ENCODE measurements around the gene ITGA3. TPM values are rescaled to one million over a fixed set of nuclear protein-coding genes. Genes with fewer than 3 reads are reported as not detected.

The ITGA3 gene
- total and polyA plus RNA-seq, 5 donors: 21.5 to 32.9 (median 26.2) TPM

DNA sequence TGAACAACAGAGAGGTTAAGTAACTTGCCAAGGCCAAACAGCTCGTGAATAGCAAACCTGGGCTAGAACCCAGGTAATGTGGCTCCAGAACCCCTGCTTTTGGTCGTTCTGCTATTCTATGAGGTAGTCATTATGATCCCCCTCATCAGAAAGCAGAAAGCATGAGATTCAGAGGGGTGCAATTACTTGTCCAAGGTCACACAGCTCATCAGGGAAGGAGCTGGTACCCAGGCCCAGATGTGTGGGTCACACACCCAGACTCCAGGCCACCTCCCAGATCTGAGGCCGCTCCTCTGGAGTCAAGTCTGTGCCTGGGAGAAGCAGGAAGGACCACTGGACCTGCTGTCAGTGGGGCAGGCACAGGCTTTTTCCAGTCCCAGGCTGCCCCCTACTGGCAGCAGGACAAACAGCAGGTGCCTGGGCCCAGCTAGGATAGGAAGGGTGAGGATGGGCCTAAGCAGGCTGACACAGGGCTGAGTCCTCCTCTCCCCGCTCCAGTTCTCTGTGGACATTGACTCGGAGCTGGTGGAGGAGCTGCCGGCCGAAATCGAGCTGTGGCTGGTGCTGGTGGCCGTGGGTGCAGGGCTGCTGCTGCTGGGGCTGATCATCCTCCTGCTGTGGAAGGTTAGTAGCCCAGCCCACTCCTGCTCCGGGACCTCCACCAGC is 31.5 kb downstream of the ITGA3 start:
- Histone ChIP-seq H3K27me3 (ENCODE audit: control insufficient read depth, insufficient read depth) (no peaks in the 10 kb centered on the region), H3K4me3 (ENCODE audit: low read length) (no peak overlapping the region), H3K4me1 (ENCODE audit: control insufficient read depth, insufficient read depth, low read length) (no peaks in the 10 kb centered on the region), H3K9me3 (ENCODE audit: control insufficient read depth, low read length) (no peaks in the 10 kb centered on the region), H3K27ac (ENCODE audit: low read length) (no peak overlapping the region)
- 40% methylated on average over 10 of the region's 10 CpGs for WGBS
- DNase-seq (peak; percentile 73 to 88 (median 85)), ATAC-seq (peak; percentile 80 to 88)
- intact Hi-C loops (cut with DNase I): loop anchor here in 3 of 4 donors (2.0 to 10.0 kb wide), 2 partner anchors 61 to 223 kb away; no protein-coding TSS in a partner anchor

DNA sequence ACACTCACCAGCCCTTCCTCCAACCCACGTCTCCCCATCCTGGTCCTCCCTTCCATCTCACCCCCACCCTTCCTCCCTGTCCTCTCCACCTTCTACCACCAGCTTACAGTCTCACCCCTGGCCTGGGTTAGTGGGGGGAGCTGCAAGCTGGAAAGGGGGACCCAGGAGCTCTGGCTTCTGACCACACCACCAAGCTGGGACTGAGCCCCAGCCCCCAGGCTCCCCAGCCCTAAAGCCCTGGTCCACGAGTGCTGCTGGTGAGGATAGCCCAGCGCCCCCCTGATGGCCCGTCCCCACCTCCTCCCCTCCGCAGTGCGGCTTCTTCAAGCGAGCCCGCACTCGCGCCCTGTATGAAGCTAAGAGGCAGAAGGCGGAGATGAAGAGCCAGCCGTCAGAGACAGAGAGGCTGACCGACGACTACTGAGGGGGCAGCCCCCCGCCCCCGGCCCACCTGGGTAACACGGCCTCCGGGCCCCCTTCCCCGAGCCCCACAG is 32.0 kb downstream of the ITGA3 start:
- intact Hi-C loops (cut with DNase I): loop anchor here in 3 of 4 donors (2.0 to 10.0 kb wide), 2 partner anchors 61 to 223 kb away; no protein-coding TSS in a partner anchor
- H3K4me3 ChIP-seq (ENCODE audit: low read length): no peak overlapping the region
- H3K9me3 ChIP-seq (ENCODE audit: control insufficient read depth, low read length): no peaks in the 10 kb centered on the region
- H3K27ac ChIP-seq (ENCODE audit: low read length): no peak overlapping the region
- DNase-seq (no peak), ATAC-seq (peak; percentile 15 to 30)
- no peaks in the 10 kb centered on the region for H3K4me1 ChIP-seq (ENCODE audit: control insufficient read depth, insufficient read depth, low read length)
- no peaks in the 10 kb centered on the region for H3K27me3 ChIP-seq (ENCODE audit: control insufficient read depth, insufficient read depth)
- WGBS: 88% methylated on average over 19 of the region's 19 CpGs

GRCh38 chr17:50088952-50089825 is 33.3 kb downstream of the ITGA3 start:
- no peak for ATAC-seq
- DNase-seq: no peak
- no peaks in the 10 kb centered on the region for H3K27me3 ChIP-seq (ENCODE audit: control insufficient read depth, insufficient read depth)
- H3K9me3 ChIP-seq (ENCODE audit: control insufficient read depth, low read length): no peaks in the 10 kb centered on the region
- H3K4me1 ChIP-seq (ENCODE audit: control insufficient read depth, insufficient read depth, low read length): no peaks in the 10 kb centered on the region
- H3K4me3 ChIP-seq (ENCODE audit: low read length): no peak overlapping the region
- intact Hi-C loops (cut with DNase I): loop anchor here in 1 of 4 donors (2.0 to 10.0 kb wide), 2 partner anchors 62 to 224 kb away; no protein-coding TSS in a partner anchor
- no peak overlapping the region for H3K27ac ChIP-seq (ENCODE audit: low read length)
- WGBS: 79% methylated on average over 25 of the region's 25 CpGs

DNA sequence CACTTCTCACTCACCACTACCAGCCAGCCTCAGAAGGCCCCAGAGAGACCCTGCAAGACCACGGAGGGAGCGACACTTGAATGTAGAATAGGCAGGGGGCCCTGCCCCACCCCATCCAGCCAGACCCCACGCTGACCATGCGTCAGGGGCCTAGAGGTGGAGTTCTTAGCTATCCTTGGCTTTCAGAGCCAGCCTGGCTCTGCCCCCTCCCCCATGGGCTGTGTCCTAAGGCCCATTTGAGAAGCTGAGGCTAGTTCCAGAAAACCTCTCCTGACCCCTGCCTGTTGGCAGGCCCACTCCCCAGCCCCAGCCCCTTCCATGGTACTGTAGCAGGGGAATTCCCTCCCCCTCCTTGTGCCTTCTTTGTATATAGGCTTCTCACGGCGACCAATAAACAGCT is 34.2 kb downstream of the ITGA3 start:
- no peaks in the 10 kb centered on the region for H3K9me3 ChIP-seq (ENCODE audit: control insufficient read depth, low read length)
- no peak overlapping the region for H3K27ac ChIP-seq (ENCODE audit: low read length)
- no peak for DNase-seq
- H3K4me1 ChIP-seq (ENCODE audit: control insufficient read depth, insufficient read depth, low read length): no peaks in the 10 kb centered on the region
- ATAC-seq: no peak
- H3K27me3 ChIP-seq (ENCODE audit: control insufficient read depth, insufficient read depth): no peaks in the 10 kb centered on the region
- intact Hi-C loops (cut with DNase I): loop anchor here (5.0 to 10.0 kb wide), 3 partner anchors 63 to 205 kb away; partner anchors contain the start of gene PPP1R9B (in 1 of the 4)
- WGBS: 76% methylated on average over 6 of the region's 6 CpGs
- no peak overlapping the region for H3K4me3 ChIP-seq (ENCODE audit: low read length)

DNA sequence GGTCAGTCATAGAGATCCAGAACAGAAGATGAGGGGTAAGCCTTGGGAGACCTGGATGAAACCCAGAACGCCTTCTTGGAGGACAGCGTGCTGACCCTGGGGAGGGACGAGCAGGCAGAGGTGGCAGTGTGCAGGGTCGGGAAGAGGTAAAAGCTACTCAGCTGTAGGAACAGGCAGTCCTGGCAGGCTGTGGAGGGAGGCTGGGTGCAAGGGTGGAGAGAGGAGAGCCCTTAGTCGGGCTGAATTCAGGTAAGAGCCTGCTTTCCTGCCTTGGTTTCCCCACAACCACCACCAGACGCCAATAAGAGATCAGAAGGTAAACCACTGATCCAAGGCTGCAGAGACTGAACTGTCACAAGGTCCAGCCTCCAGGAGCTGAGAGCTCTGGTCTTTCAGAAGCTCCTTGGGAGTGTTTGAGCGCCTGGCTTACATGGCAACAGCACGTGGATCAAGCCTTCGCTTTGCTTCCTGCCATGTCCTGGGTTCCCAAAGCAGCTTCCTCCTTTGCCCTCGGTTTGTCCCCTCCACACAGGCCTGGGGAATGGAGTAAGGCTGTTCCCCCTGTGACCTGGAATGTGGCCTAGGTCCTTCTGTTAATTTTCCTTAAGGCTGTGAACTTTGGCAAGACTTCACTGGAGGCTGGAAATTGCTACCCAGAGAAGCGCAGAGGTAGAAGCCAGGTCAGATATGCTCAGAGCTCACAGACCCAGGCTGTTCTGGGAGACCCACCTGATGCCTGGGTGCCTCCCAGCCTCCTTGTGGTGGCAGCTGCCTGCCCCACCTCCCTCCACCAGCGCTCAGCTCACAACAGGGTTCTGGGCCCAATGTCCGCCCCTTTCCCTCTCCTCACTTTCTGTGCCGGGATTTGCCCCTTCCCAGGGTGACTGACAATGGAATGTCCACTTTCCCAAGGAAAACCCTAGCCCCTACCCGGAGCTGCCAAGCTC is 35.3 kb downstream of the ITGA3 start:
- intact Hi-C loops (cut with DNase I): loop anchor here (5.0 to 10.0 kb wide), 3 partner anchors 64 to 204 kb away; partner anchors contain the start of gene PPP1R9B (in 1 of the 4)

GRCh38 chr17:50091918-50092285 is 36.0 kb downstream of the ITGA3 start:
- Histone ChIP-seq H3K4me1 (ENCODE audit: control insufficient read depth, insufficient read depth, low read length) (peaks cover 2% of the 10 kb centered on the region), H3K27ac (ENCODE audit: low read length) (no peak overlapping the region), H3K27me3 (ENCODE audit: control insufficient read depth, insufficient read depth) (no peaks in the 10 kb centered on the region), H3K9me3 (ENCODE audit: control insufficient read depth, low read length) (no peaks in the 10 kb centered on the region), H3K4me3 (ENCODE audit: low read length) (no peak overlapping the region)
- DNase-seq: peak in 1 of 3 donors; percentile 10
- no peak for ATAC-seq
- 64% methylated on average over 2 of the region's 2 CpGs for WGBS
- intact Hi-C loops (cut with DNase I): loop anchor here (5.0 to 10.0 kb wide), 3 partner anchors 63 to 203 kb away; partner anchors contain the start of gene PPP1R9B (in 1 of the 4)

More for the DNA sequence above, 35.3 kb downstream of the ITGA3 start:
- WGBS: 71% methylated on average over 15 of the region's 15 CpGs
- Histone ChIP-seq H3K4me3 (ENCODE audit: low read length) (no peak overlapping the region), H3K9me3 (ENCODE audit: control insufficient read depth, low read length) (no peaks in the 10 kb centered on the region), H3K27me3 (ENCODE audit: control insufficient read depth, insufficient read depth) (no peaks in the 10 kb centered on the region), H3K4me1 (ENCODE audit: control insufficient read depth, insufficient read depth, low read length) (no peaks in the 10 kb centered on the region), H3K27ac (ENCODE audit: low read length) (no peak overlapping the region)
- ATAC-seq: no peak
- DNase-seq: peak in 1 of 3 donors; percentile 35

GRCh38 chr17:50093246-50093645 is 37.3 kb downstream of the ITGA3 start:
- WGBS: 91% methylated on average over 3 of the region's 3 CpGs
- no peak for ATAC-seq
- Histone ChIP-seq H3K4me3 (ENCODE audit: low read length) (no peak overlapping the region), H3K27ac (ENCODE audit: low read length) (no peak overlapping the region), H3K4me1 (ENCODE audit: control insufficient read depth, insufficient read depth, low read length) (peaks cover 2% of the 10 kb centered on the region), H3K9me3 (ENCODE audit: control insufficient read depth, low read length) (no peaks in the 10 kb centered on the region), H3K27me3 (ENCODE audit: control insufficient read depth, insufficient read depth) (no peaks in the 10 kb centered on the region)
- no peak for DNase-seq
- intact Hi-C loops (cut with DNase I): loop anchor here (5.0 to 10.0 kb wide), 3 partner anchors 62 to 202 kb away; partner anchors contain the start of gene PPP1R9B (in 1 of the 4)

DNA sequence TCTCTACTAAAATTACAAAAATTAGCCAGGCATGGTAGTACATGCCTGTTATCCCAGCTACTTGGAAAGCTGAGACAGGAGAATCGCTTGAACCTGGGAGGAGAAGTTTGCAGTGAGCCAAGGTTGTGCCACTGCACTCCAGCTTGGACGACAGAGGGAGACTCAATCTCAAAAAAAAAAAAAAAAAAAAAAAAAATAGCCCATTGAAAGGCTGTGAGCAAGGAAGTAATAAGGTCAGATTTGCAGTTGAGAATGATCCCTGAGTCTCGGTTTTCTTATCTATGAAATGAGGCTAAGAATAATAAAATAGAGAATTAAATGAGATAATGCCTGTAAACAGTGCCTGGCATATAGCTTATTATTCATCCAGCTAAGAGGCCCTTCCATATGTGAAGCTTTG is 37.9 kb downstream of the ITGA3 start:
- intact Hi-C loops (cut with DNase I): loop anchor here (5.0 to 10.0 kb wide), 3 partner anchors 61 to 201 kb away; partner anchors contain the start of gene PPP1R9B (in 1 of the 4)
- Histone ChIP-seq H3K27me3 (ENCODE audit: control insufficient read depth, insufficient read depth) (no peaks in the 10 kb centered on the region), H3K9me3 (ENCODE audit: control insufficient read depth, low read length) (no peaks in the 10 kb centered on the region), H3K27ac (ENCODE audit: low read length) (no peak overlapping the region), H3K4me3 (ENCODE audit: low read length) (no peak overlapping the region), H3K4me1 (ENCODE audit: control insufficient read depth, insufficient read depth, low read length) (peaks cover 2% of the 10 kb centered on the region)
- 28% methylated on average over 3 of the region's 3 CpGs for WGBS
- DNase-seq (no peak), ATAC-seq (no peak)

DNA sequence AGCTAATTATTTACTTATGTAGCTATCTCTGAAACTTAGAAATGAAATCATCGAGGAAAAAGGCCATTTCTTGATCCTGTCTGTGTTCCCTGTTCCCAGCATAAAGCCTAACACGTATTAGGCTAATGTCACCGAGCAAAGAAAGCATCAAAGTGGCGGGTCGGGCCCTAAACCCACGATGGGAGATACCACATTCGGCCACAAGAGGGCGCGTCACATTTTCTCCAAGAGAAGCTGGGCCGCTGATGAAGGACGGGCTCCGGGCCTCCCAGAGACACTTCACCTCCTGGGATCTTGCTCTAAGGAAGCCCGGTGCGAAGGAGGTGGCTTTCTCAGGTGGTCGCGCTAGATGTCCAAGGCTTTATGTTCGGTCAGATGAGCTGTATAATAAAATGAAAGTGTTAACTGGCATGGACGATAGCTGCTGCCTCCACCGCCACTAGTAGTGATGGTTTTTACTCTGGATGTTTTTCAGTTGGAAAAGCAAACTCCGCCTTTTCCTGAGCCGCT is 38.4 kb downstream of the ITGA3 start:
- no peaks in the 10 kb centered on the region for H3K9me3 ChIP-seq (ENCODE audit: control insufficient read depth, low read length)
- H3K27ac ChIP-seq (ENCODE audit: low read length): peak overlapping the region; percentile 90
- intact Hi-C loops (cut with DNase I): loop anchor here (5.0 to 10.0 kb wide), 3 partner anchors 61 to 201 kb away; partner anchors contain the start of gene PPP1R9B (in 1 of the 4)
- peaks cover 2% of the 10 kb centered on the region for H3K4me1 ChIP-seq (ENCODE audit: control insufficient read depth, insufficient read depth, low read length)
- H3K27me3 ChIP-seq (ENCODE audit: control insufficient read depth, insufficient read depth): no peaks in the 10 kb centered on the region
- WGBS: under 1% methylated on average over 21 of the region's 21 CpGs
- peak; percentile 89 to 97 (median 95) for DNase-seq
- H3K4me3 ChIP-seq (ENCODE audit: low read length): peak overlapping the region; percentile 64
- peak; percentile 75 to 76 for ATAC-seq

All from right cardiac atrium (tissue), 5 donors.